K562 (cell line): ENCODE results near the gene KBTBD6. TPM values are rescaled to one million over a fixed set of nuclear protein-coding genes. Genes with fewer than 3 reads are reported as not detected.

Source experiments
- ATAC-seq: fragments of 200-7000 bp; cut with Tn5 transposase; 3 replicates; pipeline ENCODE4 v1.9.1; 2020; ENCODE audit warnings: moderate library complexity
- BruUV-seq: library from RNA; stranded (reverse); fragments of 400-500 nt; replicated peaks from 2 replicates; lab custom pipeline; 2021; lab: Mats Ljungman, UMichigan
- CTCF ChIA-PET: fragments of 300-600 bp; formaldehyde crosslinking; extraction: SDS; loops from one replicate; lab custom pipeline; 2021; ENCODE audit warnings: low intra/inter-chr PET ratio; lab: Yijun Ruan, JAX
- POLR2A ChIA-PET: fragments of 300-600, 350-650 bp; sonication (Branson Sonifier 250); formaldehyde crosslinking; extraction: SDS; loops from one replicate; lab custom pipeline; 2021; ENCODE audit warnings: antibody characterized with exemption, inconsistent platforms; lab: Yijun Ruan, JAX
- DNase-seq, 4 experiments: peaks; one replicate each; pipeline versions ENCODE4 v3.0.0 to v3.0.0-alpha.2; 2011 to 2018; ENCODE audit warnings: low spot score in 3 of 4, mixed read lengths in 3 of 4; ENCODE audit errors: extremely low read depth in 1 of 4
- FAIRE-seq: peaks from 2 replicates; lab custom pipeline; 2011; peaks lifted over from hg19 to GRCh38; lab: Jason Lieb, UNC
- H2AFZ ChIP-seq: 2 replicates; pipeline ENCODE4 v1.6.0; 2011; ENCODE audit warnings: low read depth, low read length, control low read depth, inconsistent platforms
- H3K27ac ChIP-seq: fragments of 200-600 bp; 3 replicates; pipeline ENCODE4 v1.8.0; 2011; ENCODE audit warnings: low read depth, mild to moderate bottlenecking, control low read depth, inconsistent platforms, low read length, moderate library complexity, mixed read lengths; ENCODE audit errors: extremely low read depth
- H3K27me3 ChIP-seq, 2 experiments: fragments of 300-600 bp in 1 of 2; 2 replicates in 1 of 2; 3 replicates in 1 of 2; pipeline versions ENCODE4 v1.6.0 to v1.8.0; 2011; ENCODE audit warnings: inconsistent platforms in 2 of 2, low read length in 2 of 2, mild to moderate bottlenecking in 1 of 2, mixed read lengths in 1 of 2, moderate library complexity in 1 of 2; ENCODE audit not compliant: control insufficient read depth in 2 of 2, insufficient read depth in 2 of 2
- H3K36me3 ChIP-seq: fragments of 300-600 bp; 3 replicates; pipeline ENCODE4 v1.8.0; 2011; ENCODE audit warnings: mild to moderate bottlenecking, low read length, inconsistent platforms; ENCODE audit not compliant: control insufficient read depth, insufficient read depth
- H3K4me1 ChIP-seq, 2 experiments: fragments of 200-600 bp in 1 of 2; replicated peaks in 1 of 2; 2 replicates in 1 of 2; 3 replicates in 1 of 2; pipeline versions ENCODE4 v1.5.1 to v1.8.0; 2011; ENCODE audit warnings: inconsistent platforms in 2 of 2, low read length in 2 of 2, mild to moderate bottlenecking in 1 of 2, mixed read lengths in 1 of 2, moderate library complexity in 1 of 2; ENCODE audit not compliant: control insufficient read depth in 2 of 2, insufficient read depth in 2 of 2
- H3K4me2 ChIP-seq: 2 replicates; pipeline ENCODE4 v1.6.1; 2011; ENCODE audit warnings: low read length, control low read depth, inconsistent platforms, mixed read lengths; ENCODE audit not compliant: insufficient read depth
- H3K4me3 ChIP-seq: fragments of 200-600 bp; sonication (generic), shearing (Covaris generic); 2 replicates; pipeline ENCODE4 v1.5.1; 2016; ENCODE audit warnings: control low read depth, inconsistent platforms
- H3K79me2 ChIP-seq: fragments of 200-600 bp; 3 replicates; pipeline ENCODE4 v1.8.0; 2011; ENCODE audit warnings: low read length, inconsistent platforms; ENCODE audit not compliant: control insufficient read depth, insufficient read depth
- H3K9ac ChIP-seq, 2 experiments: 2 replicates each; pipeline versions ENCODE4 v1.6.0 to v1.6.1; 2011; ENCODE audit warnings: low read depth in 2 of 2, low read length in 2 of 2, control low read depth in 1 of 2, inconsistent platforms in 1 of 2, mild to moderate bottlenecking in 1 of 2, mixed read lengths in 1 of 2; ENCODE audit not compliant: insufficient read depth in 1 of 2
- H3K9me1 ChIP-seq: one replicate; pipeline ENCODE4 v1.6.0; 2011; ENCODE audit warnings: inconsistent platforms, mild to moderate bottlenecking, low read length, moderate library complexity; ENCODE audit not compliant: control insufficient read depth, insufficient read depth
- H3K9me3 ChIP-seq: replicated peaks from 2 replicates; pipeline ENCODE4 v1.5.1; 2011; ENCODE audit warnings: low read depth, low read length, inconsistent platforms; ENCODE audit not compliant: control insufficient read depth, insufficient read depth
- H4K20me1 ChIP-seq: replicated peaks from 2 replicates; pipeline ENCODE4 v1.6.1; 2011; ENCODE audit warnings: low read length, inconsistent platforms, mixed read lengths; ENCODE audit not compliant: control insufficient read depth, insufficient read depth
- FOXM1 ChIP-seq, 2 experiments: fragments of 450-650 bp in 1 of 2; sonication (generic) in 1 of 2; formaldehyde crosslinking in 1 of 2; IDR thresholded peaks; 2 replicates each; pipeline versions ENCODE4 v1.6.1 to v1.9.0; 2017 to 2022; ENCODE audit warnings: low read depth in 2 of 2, mild to moderate bottlenecking in 2 of 2, missing genetic modification reagents in 1 of 2, moderate library complexity in 1 of 2
- PURB ChIP-seq: sonication (generic); formaldehyde crosslinking; IDR thresholded peaks from 2 replicates; pipeline ENCODE4 v1.9.0; 2021; ENCODE audit warnings: low read depth, mild to moderate bottlenecking, missing genetic modification reagents
- WGBS: fragments of 100-300 bp; shearing (Covaris generic); methylation state at CpG from one replicate; pipeline ENCODE4 v1.1.6; 2016; ENCODE audit warnings: low coverage, mixed read lengths; ENCODE audit not compliant: insufficient coverage; ENCODE audit errors: missing lambda C conversion rate; 5-methylcytosine and 5-hydroxymethylcytosine counted together
- in situ Hi-C: fragments of 300-500 bp; cut with MboI; formaldehyde crosslinking; loops from 4 replicates; pipeline ENCODE4 v1.15.0; 2018; ENCODE audit warnings: inconsistent platforms, mixed read lengths
- intact Hi-C: fragments of 100-400 bp; cut with micrococcal nuclease; formaldehyde crosslinking; loops from 2 replicates; pipeline ENCODE4 v1.14.2; 2022
- microRNA counts: library from miRNA; unstranded; fragments of <30 nt; microRNA quantifications from one replicate; lab custom pipeline; 2016
- microRNA-seq: library from miRNA; unstranded; fragments of <30 nt; microRNA quantifications from one replicate; pipeline ENCODE4, GENCODE V29; 2018; ENCODE audit warnings: borderline microRNAs expressed
- polyA plus RNA-seq, 8 experiments: library from polyadenylated mRNA; depleted of rRNA in 4 of 8; stranded (reverse) in 5 of 8; unstranded in 3 of 8; fragments of >200 nt; fragmentation: Nextera tagmentation in 2 of 8; fragmentation: Illumina TruSeq in 1 of 8; extraction: Ambion mirVana in 2 of 8; extraction: Trizol in 1 of 8; gene quantifications; 2 replicates each; pipeline versions ENCODE4 v1.2.1 to v1.2.3, GENCODE V29; 2011 to 2014; ENCODE audit warnings: inconsistent platforms in 1 of 8, missing spikeins in 1 of 8
- small RNA-seq: library from RNA; depleted of rRNA; stranded (forward); fragments of <200 nt; gene quantifications from one replicate; pipeline ENCODE3, GENCODE V24; 2014
- total RNA-seq, 7 experiments: library from RNA; depleted of rRNA in 6 of 7; stranded (reverse); fragments of >200 nt in 6 of 7; fragmentation: Illumina TruSeq in 2 of 7; extraction: Trizol in 2 of 7; gene quantifications; 2 replicates each; pipeline versions ENCODE4 v1.2.1 to v1.2.3, GENCODE V29; 2011 to 2021; ENCODE audit warnings: low replicate concordance in 1 of 7
- TF ChIP-seq, protein P1 (sequence below): fragments of 250-450 bp; sonication (Bioruptor Pico); IDR thresholded peaks from 2 replicates; pipeline ENCODE4 v1.4.0; 2020; ENCODE audit warnings: mild to moderate bottlenecking

KBTBD6 gene
- total and polyA plus RNA-seq, 9 of the 15 experiments (the other 6 are each of a cell fraction or from before 2014, with no cell fraction given): 1.9 to 4.9 (median 3.2) TPM

DNA sequence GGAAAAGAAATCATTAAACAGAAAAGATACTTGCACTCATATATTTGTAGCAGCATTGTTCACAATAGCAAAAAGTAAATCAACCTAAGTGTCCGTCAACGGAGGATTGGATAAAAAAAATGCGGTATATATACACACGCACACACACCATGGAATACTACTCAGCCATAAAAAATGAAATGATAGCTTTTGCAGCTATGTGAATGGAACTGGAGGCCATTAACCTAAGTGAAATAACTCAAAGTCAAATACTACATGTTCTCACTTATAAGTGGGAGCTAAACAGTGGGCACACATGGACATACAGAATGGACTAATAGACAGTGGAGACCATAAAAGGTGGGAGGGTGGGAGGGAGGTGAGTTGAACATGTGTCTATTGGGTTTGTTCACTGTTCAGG lies 52.9 kb downstream of the KBTBD6 start:
- H2AFZ ChIP-seq: no peak overlapping the region
- BruUV-seq: no TSS peak
- FAIRE-seq (no peak), DNase-seq (no peak), ATAC-seq (no peak)
- POLR2A ChIA-PET: no interaction called here
- H3K4me1 ChIP-seq: no peaks in the 10 kb centered on the region; a peak in 1 of 5 replicates
- TF ChIP-seq PURB (CRISPR knock-in tag) (no peak), FOXM1 (IDR thresholded peaks at IDR 0.05; ENCODE audit: low read depth) (no peak), FOXM1 (CRISPR knock-in tag; IDR thresholded peaks at IDR 0.05; ENCODE audit: low read depth) (no peak)
- TF ChIP-seq, protein P1, sequence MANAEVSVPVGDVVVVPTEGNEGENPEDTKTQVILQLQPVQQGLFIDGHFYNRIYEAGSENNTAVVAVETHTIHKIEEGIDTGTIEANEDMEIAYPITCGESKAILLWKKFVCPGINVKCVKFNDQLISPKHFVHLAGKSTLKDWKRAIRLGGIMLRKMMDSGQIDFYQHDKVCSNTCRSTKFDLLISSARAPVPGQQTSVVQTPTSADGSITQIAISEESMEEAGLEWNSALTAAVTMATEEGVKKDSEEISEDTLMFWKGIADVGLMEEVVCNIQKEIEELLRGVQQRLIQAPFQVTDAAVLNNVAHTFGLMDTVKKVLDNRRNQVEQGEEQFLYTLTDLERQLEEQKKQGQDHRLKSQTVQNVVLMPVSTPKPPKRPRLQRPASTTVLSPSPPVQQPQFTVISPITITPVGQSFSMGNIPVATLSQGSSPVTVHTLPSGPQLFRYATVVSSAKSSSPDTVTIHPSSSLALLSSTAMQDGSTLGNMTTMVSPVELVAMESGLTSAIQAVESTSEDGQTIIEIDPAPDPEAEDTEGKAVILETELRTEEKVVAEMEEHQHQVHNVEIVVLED (CRISPR knock-in tag): no peak
- intact Hi-C loops (loop anchor here (5.0 kb wide), 1 partner anchor 53 kb away; the partner anchor contains the start of gene KBTBD6), in situ Hi-C loops (loop anchor here (5.0 kb wide), 1 partner anchor 138 kb away; no protein-coding TSS in a partner anchor)
- no peaks in the 10 kb centered on the region for H3K27me3 ChIP-seq
- WGBS: 93% methylated on average over 4 of the region's 4 CpGs
- no peak overlapping the region for H3K4me2 ChIP-seq
- H3K79me2 ChIP-seq: no peaks in the 10 kb centered on the region
- no peak overlapping the region for H3K4me3 ChIP-seq
- H3K27ac ChIP-seq: no peak overlapping the region
- H4K20me1 ChIP-seq: no peaks in the 10 kb centered on the region
- CTCF ChIA-PET: no interaction called here
- no peaks in the 10 kb centered on the region for H3K9me3 ChIP-seq
- H3K9me1 ChIP-seq: no peaks in the 10 kb centered on the region
- no peak overlapping the region for H3K9ac ChIP-seq
- peaks cover 39% of the 10 kb centered on the region for H3K36me3 ChIP-seq

MicroRNA genes within 50 kb of the gene (microRNA counts, 767-probe panel; counts per million panel counts)
- microRNA hsa-miR-3168 (lab: Ali Mortazavi, UCI): not detected

Small RNA genes within 50 kb of the gene (microRNA-seq; reads per million reads assigned to microRNA genes)
- not detected for gene MIR3168

Small RNA genes within 50 kb of the gene (small RNA-seq; reads per million reads assigned to genes)
- gene MIR3168 (not detected), gene RN7SL597P (not detected)

Other genes with a start within 250 kb of the KBTBD6 start
- 25.3 and 27.6 TPM in 2 replicates for gene ELF1, start 113.5 kb downstream of the KBTBD6 start, total RNA-seq (2014; rRNA removed)
- gene ELF1, start 113.5 kb downstream of the KBTBD6 start, total RNA-seq (2014; rRNA removed; fragmentation: Illumina TruSeq; extraction: Trizol): 33.4 and 42.4 TPM in 2 replicates
- 27.6 and 30.4 TPM in 2 replicates for gene ELF1, start 113.5 kb downstream of the KBTBD6 start, total RNA-seq (2015; rRNA removed; fragmentation: Illumina TruSeq; extraction: Trizol)
- gene ELF1, start 113.5 kb downstream of the KBTBD6 start, total RNA-seq (2021): 37.5 and 46.6 TPM in 2 replicates
- gene ELF1, start 113.5 kb downstream of the KBTBD6 start, polyA plus RNA-seq (2011; rRNA removed): 35.2 and 35.5 TPM in 2 replicates
- 51.2 and 54.4 TPM in 2 replicates for gene ELF1, start 113.5 kb downstream of the KBTBD6 start, polyA plus RNA-seq (2014; fragmentation: Illumina TruSeq; extraction: Trizol)
- gene ELF1, start 113.5 kb downstream of the KBTBD6 start, polyA plus RNA-seq (2014; fragmentation: Nextera tagmentation; extraction: Ambion mirVana): 10 to 100 TPM; 30.4 to 36.8 TPM
- gene ELF1, start 113.5 kb downstream of the KBTBD6 start, polyA plus RNA-seq (2014; rRNA removed): 24.7 and 27.6 TPM in 2 replicates
- gene WBP4, start 71.3 kb downstream of the KBTBD6 start, total RNA-seq (2014; rRNA removed): 6.4 and 6.9 TPM in 2 replicates
- gene WBP4, start 71.3 kb downstream of the KBTBD6 start, total RNA-seq (2014; rRNA removed; fragmentation: Illumina TruSeq; extraction: Trizol): 8.8 and 10.0 TPM in 2 replicates
- 8.3 and 8.4 TPM in 2 replicates for gene WBP4, start 71.3 kb downstream of the KBTBD6 start, total RNA-seq (2015; rRNA removed; fragmentation: Illumina TruSeq; extraction: Trizol)
- 4.2 and 5.6 TPM in 2 replicates for gene WBP4, start 71.3 kb downstream of the KBTBD6 start, total RNA-seq (2021)
- 4.7 and 7.9 TPM in 2 replicates for gene WBP4, start 71.3 kb downstream of the KBTBD6 start, polyA plus RNA-seq (2011; rRNA removed)
- 11.3 and 12.2 TPM in 2 replicates for gene WBP4, start 71.3 kb downstream of the KBTBD6 start, polyA plus RNA-seq (2014; fragmentation: Illumina TruSeq; extraction: Trizol)
- 1 to 10 TPM; 5.5 to 6.1 TPM for gene WBP4, start 71.3 kb downstream of the KBTBD6 start, polyA plus RNA-seq (2014; fragmentation: Nextera tagmentation; extraction: Ambion mirVana)
- 10.0 and 11.2 TPM in 2 replicates for gene WBP4, start 71.3 kb downstream of the KBTBD6 start, polyA plus RNA-seq (2014; rRNA removed)
- 2.3 and 3.7 TPM in 2 replicates for gene KBTBD7, start 61.8 kb upstream of the KBTBD6 start, total RNA-seq (2014; rRNA removed)
- 3.5 and 3.6 TPM in 2 replicates for gene KBTBD7, start 61.8 kb upstream of the KBTBD6 start, total RNA-seq (2014; rRNA removed; fragmentation: Illumina TruSeq; extraction: Trizol)
- gene KBTBD7, start 61.8 kb upstream of the KBTBD6 start, total RNA-seq (2015; rRNA removed; fragmentation: Illumina TruSeq; extraction: Trizol): 3.9 and 4.1 TPM in 2 replicates
- 4.4 and 4.5 TPM in 2 replicates for gene KBTBD7, start 61.8 kb upstream of the KBTBD6 start, total RNA-seq (2021)
- 3.6 and 3.9 TPM in 2 replicates for gene KBTBD7, start 61.8 kb upstream of the KBTBD6 start, polyA plus RNA-seq (2011; rRNA removed)
- gene KBTBD7, start 61.8 kb upstream of the KBTBD6 start, polyA plus RNA-seq (2014; fragmentation: Illumina TruSeq; extraction: Trizol): 2.9 and 3.3 TPM in 2 replicates
- 1 to 10 TPM; 1.8 to 2.3 TPM for gene KBTBD7, start 61.8 kb upstream of the KBTBD6 start, polyA plus RNA-seq (2014; fragmentation: Nextera tagmentation; extraction: Ambion mirVana)
- 2.5 TPM in 2 replicates for gene KBTBD7, start 61.8 kb upstream of the KBTBD6 start, polyA plus RNA-seq (2014; rRNA removed)
- gene MTRF1, start 130.8 kb upstream of the KBTBD6 start, total RNA-seq (2014; rRNA removed): 12.5 and 14.0 TPM in 2 replicates
- 21.4 and 25.1 TPM in 2 replicates for gene MTRF1, start 130.8 kb upstream of the KBTBD6 start, total RNA-seq (2014; rRNA removed; fragmentation: Illumina TruSeq; extraction: Trizol)
- 16.8 and 18.8 TPM in 2 replicates for gene MTRF1, start 130.8 kb upstream of the KBTBD6 start, total RNA-seq (2015; rRNA removed; fragmentation: Illumina TruSeq; extraction: Trizol)
- gene MTRF1, start 130.8 kb upstream of the KBTBD6 start, total RNA-seq (2021): 13.0 and 15.1 TPM in 2 replicates
- gene MTRF1, start 130.8 kb upstream of the KBTBD6 start, polyA plus RNA-seq (2011; rRNA removed): 25.2 and 33.7 TPM in 2 replicates
- gene MTRF1, start 130.8 kb upstream of the KBTBD6 start, polyA plus RNA-seq (2014; fragmentation: Illumina TruSeq; extraction: Trizol): 17.6 and 20.6 TPM in 2 replicates
- 10 to 100 TPM; 19.0 to 20.7 TPM for gene MTRF1, start 130.8 kb upstream of the KBTBD6 start, polyA plus RNA-seq (2014; fragmentation: Nextera tagmentation; extraction: Ambion mirVana)
- 20.1 and 25.5 TPM in 2 replicates for gene MTRF1, start 130.8 kb upstream of the KBTBD6 start, polyA plus RNA-seq (2014; rRNA removed)
- 5.7 and 6.2 TPM in 2 replicates for gene NAA16, start 178.5 kb upstream of the KBTBD6 start, total RNA-seq (2014; rRNA removed)
- gene NAA16, start 178.5 kb upstream of the KBTBD6 start, total RNA-seq (2014; rRNA removed; fragmentation: Illumina TruSeq; extraction: Trizol): 12.8 and 15.7 TPM in 2 replicates
- gene NAA16, start 178.5 kb upstream of the KBTBD6 start, total RNA-seq (2015; rRNA removed; fragmentation: Illumina TruSeq; extraction: Trizol): 11.9 and 12.0 TPM in 2 replicates
- 11.3 and 13.6 TPM in 2 replicates for gene NAA16, start 178.5 kb upstream of the KBTBD6 start, total RNA-seq (2021)
- 12.0 and 12.8 TPM in 2 replicates for gene NAA16, start 178.5 kb upstream of the KBTBD6 start, polyA plus RNA-seq (2011; rRNA removed)
- gene NAA16, start 178.5 kb upstream of the KBTBD6 start, polyA plus RNA-seq (2014; fragmentation: Illumina TruSeq; extraction: Trizol): 11.4 and 18.2 TPM in 2 replicates
- gene NAA16, start 178.5 kb upstream of the KBTBD6 start, polyA plus RNA-seq (2014; fragmentation: Nextera tagmentation; extraction: Ambion mirVana): 1 to 10 TPM; 3.7 to 3.9 TPM
- 9.4 and 11.2 TPM in 2 replicates for gene NAA16, start 178.5 kb upstream of the KBTBD6 start, polyA plus RNA-seq (2014; rRNA removed)